Astrocyte (in vitro differentiated cells and primary cell): ENCODE results near the gene KLHL8. TPM values are rescaled to one million over a fixed set of nuclear protein-coding genes. Genes with fewer than 3 reads are reported as not detected.
"Not testable (repeated sequence)": the region's sequence is repeated elsewhere in the genome, so short reads cannot be mapped to it uniquely, and the experiment has no call there.

Source experiments
- DNase-seq: peaks from one replicate; pipeline ENCODE4 v3.0.0-alpha.2; 2010; ENCODE audit warnings: low read depth
- FAIRE-seq: peaks from 2 replicates; lab custom pipeline; 2011; peaks lifted over from hg19 to GRCh38; lab: Jason Lieb, UNC
- H2AFZ ChIP-seq: 2 replicates; pipeline ENCODE4 v1.6.0; 2012; ENCODE audit warnings: low read depth, low read length, inconsistent platforms
- H3K27ac ChIP-seq: 2 replicates; pipeline ENCODE4 v1.5.1; 2011; ENCODE audit warnings: low read depth, low read length, inconsistent platforms
- H3K27me3 ChIP-seq: 2 replicates; pipeline ENCODE4 v1.6.0; 2011; ENCODE audit warnings: low read length, inconsistent platforms; ENCODE audit not compliant: insufficient read depth
- H3K36me3 ChIP-seq: 2 replicates; pipeline ENCODE4 v1.5.1; 2011; ENCODE audit warnings: low read length, inconsistent platforms; ENCODE audit not compliant: insufficient read depth
- H3K4me1 ChIP-seq: 2 replicates; pipeline ENCODE4 v1.5.1; 2011; ENCODE audit warnings: low read length, inconsistent platforms; ENCODE audit not compliant: insufficient read depth
- H3K4me2 ChIP-seq: 2 replicates; pipeline ENCODE4 v1.6.0; 2012; ENCODE audit warnings: low read length, inconsistent platforms
- H3K4me3 ChIP-seq: 2 replicates; pipeline ENCODE4 v1.5.1; 2011; ENCODE audit warnings: low read depth, mild to moderate bottlenecking, low read length, inconsistent platforms; ENCODE audit not compliant: insufficient read depth
- H3K79me2 ChIP-seq: 2 replicates; pipeline ENCODE4 v1.6.0; 2012; ENCODE audit warnings: mild to moderate bottlenecking, low read length, inconsistent platforms; ENCODE audit not compliant: insufficient read depth
- H3K9ac ChIP-seq: 2 replicates; pipeline ENCODE4 v1.6.0; 2012; ENCODE audit warnings: mild to moderate bottlenecking, low read length, inconsistent platforms
- H3K9me3 ChIP-seq: 2 replicates; pipeline ENCODE4 v1.5.1; 2012; ENCODE audit warnings: low read depth, mild to moderate bottlenecking, low read length, inconsistent platforms; ENCODE audit not compliant: insufficient read depth
- H4K20me1 ChIP-seq: 2 replicates; pipeline ENCODE4 v1.6.0; 2012; ENCODE audit warnings: low read length, inconsistent platforms; ENCODE audit not compliant: insufficient read depth
- H3K27ac Mint-ChIP-seq: one replicate; pipeline ENCODE4 v1.8.0; 2021; ENCODE audit warnings: mild to moderate bottlenecking, mixed read lengths; ENCODE audit not compliant: unreplicated experiment
- H3K27me3 Mint-ChIP-seq: one replicate; pipeline ENCODE4 v1.8.0; 2021; ENCODE audit warnings: low read depth, mixed read lengths; ENCODE audit not compliant: unreplicated experiment
- H3K36me3 Mint-ChIP-seq: one replicate; pipeline ENCODE4 v1.8.0; 2021; ENCODE audit warnings: low read depth, mixed read lengths; ENCODE audit not compliant: unreplicated experiment
- H3K4me1 Mint-ChIP-seq: one replicate; pipeline ENCODE4 v1.8.0; 2021; ENCODE audit warnings: low read depth, mixed read lengths; ENCODE audit not compliant: unreplicated experiment
- H3K4me3 Mint-ChIP-seq: one replicate; pipeline ENCODE4 v1.8.0; 2021; ENCODE audit warnings: mild to moderate bottlenecking, moderate library complexity, mixed read lengths; ENCODE audit not compliant: unreplicated experiment
- H3K9me3 Mint-ChIP-seq: one replicate; pipeline ENCODE4 v1.8.0; 2021; ENCODE audit warnings: mild to moderate bottlenecking, mixed read lengths; ENCODE audit not compliant: unreplicated experiment
- CTCF ChIP-seq: IDR thresholded peaks from 2 replicates; pipeline ENCODE4 v1.5.1; 2011; ENCODE audit warnings: low read depth, mild to moderate bottlenecking, inconsistent platforms, low read length, moderate library complexity; ENCODE audit not compliant: insufficient read depth
- EZH2 ChIP-seq: IDR thresholded peaks from 2 replicates; pipeline ENCODE4 v1.6.1; 2012; ENCODE audit warnings: mild to moderate bottlenecking, low read length, inconsistent platforms; ENCODE audit not compliant: insufficient read depth
- total RNA-seq: library from RNA; stranded (reverse); gene quantifications from 2 replicates; pipeline ENCODE4 v1.2.1, GENCODE V29; 2021

Gene KLHL8
- total RNA-seq, 1 donor from 2014 or later: 11.8 TPM

DNA sequence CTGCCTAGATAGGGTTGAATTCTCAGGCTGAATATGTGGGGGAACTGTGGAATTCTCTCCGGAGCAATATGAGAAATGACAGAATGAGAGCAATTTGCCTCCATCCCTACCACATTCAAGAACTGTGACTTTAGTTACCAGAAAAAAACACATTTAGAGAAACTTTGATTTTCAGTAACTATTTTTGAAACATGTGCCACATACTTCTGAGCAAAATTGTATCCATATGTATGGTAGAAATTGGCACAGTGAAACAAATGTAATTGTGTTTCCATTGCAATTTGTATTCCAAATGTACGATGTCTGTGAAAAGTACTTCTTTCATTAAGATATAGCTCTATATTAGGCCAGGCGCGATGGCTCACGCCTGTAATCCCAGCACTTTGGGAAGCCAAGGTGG is 5.5 kb upstream of the KLHL8 start:
- Histone ChIP-seq H3K27ac (no peak overlapping the region), H3K9ac (no peak overlapping the region), H3K27me3 (no peaks in the 10 kb centered on the region), H3K9me3 (no peaks in the 10 kb centered on the region), H2AFZ (no peak overlapping the region), H3K4me2 (no peak overlapping the region), H3K4me1 (peaks cover 3% of the 10 kb centered on the region), H3K36me3 (no peaks in the 10 kb centered on the region), H3K79me2 (no peaks in the 10 kb centered on the region), H3K4me3 (no peak overlapping the region), H4K20me1 (no peaks in the 10 kb centered on the region)
- no peaks in the 10 kb centered on the region for H3K9me3 Mint-ChIP-seq
- FAIRE-seq: no peak
- no peak for DNase-seq
- H3K4me1 Mint-ChIP-seq: no peaks in the 10 kb centered on the region
- H3K36me3 Mint-ChIP-seq: no peaks in the 10 kb centered on the region
- peaks cover 8% of the 10 kb centered on the region for H3K27me3 Mint-ChIP-seq
- TF ChIP-seq EZH2 (no peak), CTCF (no peak)
- H3K27ac Mint-ChIP-seq: no peak overlapping the region
- no peak overlapping the region for H3K4me3 Mint-ChIP-seq

GRCh38 chr4:87224141-87224923 is 3.9 kb upstream of the KLHL8 start:
- Histone ChIP-seq H2AFZ (no peak overlapping the region), H3K9ac (no peak overlapping the region), H3K79me2 (peaks cover 3% of the 10 kb centered on the region), H3K27ac (no peak overlapping the region), H3K4me3 (no peak overlapping the region), H3K36me3 (no peaks in the 10 kb centered on the region), H3K27me3 (no peaks in the 10 kb centered on the region), H4K20me1 (peaks cover under 1% of the 10 kb centered on the region), H3K4me2 (no peak overlapping the region), H3K4me1 (peaks cover 7% of the 10 kb centered on the region), H3K9me3 (no peaks in the 10 kb centered on the region)
- FAIRE-seq: no peak
- H3K27me3 Mint-ChIP-seq: no peaks in the 10 kb centered on the region
- no peak for TF ChIP-seq CTCF
- TF ChIP-seq EZH2: no peak
- H3K4me1 Mint-ChIP-seq: no peaks in the 10 kb centered on the region
- no peak overlapping the region for H3K4me3 Mint-ChIP-seq
- no peak overlapping the region for H3K27ac Mint-ChIP-seq
- H3K9me3 Mint-ChIP-seq: no peaks in the 10 kb centered on the region
- H3K36me3 Mint-ChIP-seq: no peaks in the 10 kb centered on the region
- peak; percentile 73 for DNase-seq

DNA sequence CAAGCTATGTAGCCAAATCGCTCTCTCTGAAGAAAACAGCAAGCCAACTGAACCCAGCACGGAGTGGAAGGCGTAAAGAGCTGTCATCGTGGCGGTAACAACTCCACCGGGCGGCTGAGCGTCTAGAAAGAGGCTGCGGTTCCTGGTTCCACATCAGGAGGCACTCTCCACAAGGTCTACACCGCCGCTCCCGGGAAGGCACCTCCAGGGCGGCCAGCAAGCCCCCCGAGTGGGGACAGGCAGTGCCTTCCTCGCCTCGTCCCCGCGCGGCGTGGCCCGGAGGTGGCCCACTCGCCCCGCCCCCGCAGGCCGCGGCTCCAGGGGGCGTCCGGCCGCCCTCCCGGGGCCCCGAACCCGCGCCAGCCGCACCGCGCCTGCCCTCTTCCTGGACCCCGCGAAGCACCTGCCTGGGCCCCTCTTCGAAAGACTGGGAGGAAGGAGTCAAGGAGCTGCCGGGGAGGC is 755 bp downstream of the KLHL8 start:
- Mint-ChIP-seq H3K36me3 (no peaks in the 10 kb centered on the region), H3K27me3 (no peaks in the 10 kb centered on the region), H3K4me3 (peak overlapping the region; percentile 95), H3K4me1 (peaks cover 2% of the 10 kb centered on the region), H3K9me3 (no peaks in the 10 kb centered on the region), H3K27ac (peak overlapping the region; percentile 75)
- Histone ChIP-seq H3K9ac (peak overlapping the region; percentile 95), H3K27ac (peak overlapping the region; percentile 80), H3K4me3 (peak overlapping the region; percentile 83), H2AFZ (peak overlapping the region; percentile 96), H3K36me3 (no peaks in the 10 kb centered on the region), H4K20me1 (peaks cover 11% of the 10 kb centered on the region), H3K27me3 (no peaks in the 10 kb centered on the region), H3K9me3 (no peaks in the 10 kb centered on the region), H3K79me2 (peaks cover 23% of the 10 kb centered on the region), H3K4me2 (peak overlapping the region; percentile 91), H3K4me1 (peaks cover 9% of the 10 kb centered on the region)
- DNase-seq: peak; percentile 35
- no peak for FAIRE-seq
- TF ChIP-seq EZH2 (no peak), CTCF (peak; percentile 5)

GRCh38 chr4:87217235-87217763 is 3.1 kb downstream of the KLHL8 start:
- H3K4me2 ChIP-seq, H3K27me3 ChIP-seq, H3K4me1 ChIP-seq, H3K4me3 ChIP-seq, H3K27ac ChIP-seq, H3K36me3 Mint-ChIP-seq, FAIRE-seq, H2AFZ ChIP-seq, H3K27me3 Mint-ChIP-seq, DNase-seq, H3K4me3 Mint-ChIP-seq, H3K4me1 Mint-ChIP-seq, H3K27ac Mint-ChIP-seq, H3K9me3 Mint-ChIP-seq, H3K9ac ChIP-seq, H3K9me3 ChIP-seq, H3K36me3 ChIP-seq: not testable (repeated sequence)
- peaks cover 28% of the 10 kb centered on the region for H3K79me2 ChIP-seq
- H4K20me1 ChIP-seq: peaks cover 16% of the 10 kb centered on the region
